GM10847 (cell line): Measurements from ENCODE around the gene ZFYVE19.
A peak's percentile ranks its signal among the peaks of the same experiment; 100 is the strongest.

Experiments used
- POLR2A ChIP-seq: IDR thresholded peaks from 2 replicates; pipeline ENCODE4 v1.6.1; 2011; ENCODE audit not compliant: insufficient read length; ENCODE audit errors: extremely low read depth

The ZFYVE19 gene, protein sequence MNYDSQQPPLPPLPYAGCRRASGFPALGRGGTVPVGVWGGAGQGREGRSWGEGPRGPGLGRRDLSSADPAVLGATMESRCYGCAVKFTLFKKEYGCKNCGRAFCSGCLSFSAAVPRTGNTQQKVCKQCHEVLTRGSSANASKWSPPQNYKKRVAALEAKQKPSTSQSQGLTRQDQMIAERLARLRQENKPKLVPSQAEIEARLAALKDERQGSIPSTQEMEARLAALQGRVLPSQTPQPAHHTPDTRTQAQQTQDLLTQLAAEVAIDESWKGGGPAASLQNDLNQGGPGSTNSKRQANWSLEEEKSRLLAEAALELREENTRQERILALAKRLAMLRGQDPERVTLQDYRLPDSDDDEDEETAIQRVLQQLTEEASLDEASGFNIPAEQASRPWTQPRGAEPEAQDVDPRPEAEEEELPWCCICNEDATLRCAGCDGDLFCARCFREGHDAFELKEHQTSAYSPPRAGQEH

DNA sequence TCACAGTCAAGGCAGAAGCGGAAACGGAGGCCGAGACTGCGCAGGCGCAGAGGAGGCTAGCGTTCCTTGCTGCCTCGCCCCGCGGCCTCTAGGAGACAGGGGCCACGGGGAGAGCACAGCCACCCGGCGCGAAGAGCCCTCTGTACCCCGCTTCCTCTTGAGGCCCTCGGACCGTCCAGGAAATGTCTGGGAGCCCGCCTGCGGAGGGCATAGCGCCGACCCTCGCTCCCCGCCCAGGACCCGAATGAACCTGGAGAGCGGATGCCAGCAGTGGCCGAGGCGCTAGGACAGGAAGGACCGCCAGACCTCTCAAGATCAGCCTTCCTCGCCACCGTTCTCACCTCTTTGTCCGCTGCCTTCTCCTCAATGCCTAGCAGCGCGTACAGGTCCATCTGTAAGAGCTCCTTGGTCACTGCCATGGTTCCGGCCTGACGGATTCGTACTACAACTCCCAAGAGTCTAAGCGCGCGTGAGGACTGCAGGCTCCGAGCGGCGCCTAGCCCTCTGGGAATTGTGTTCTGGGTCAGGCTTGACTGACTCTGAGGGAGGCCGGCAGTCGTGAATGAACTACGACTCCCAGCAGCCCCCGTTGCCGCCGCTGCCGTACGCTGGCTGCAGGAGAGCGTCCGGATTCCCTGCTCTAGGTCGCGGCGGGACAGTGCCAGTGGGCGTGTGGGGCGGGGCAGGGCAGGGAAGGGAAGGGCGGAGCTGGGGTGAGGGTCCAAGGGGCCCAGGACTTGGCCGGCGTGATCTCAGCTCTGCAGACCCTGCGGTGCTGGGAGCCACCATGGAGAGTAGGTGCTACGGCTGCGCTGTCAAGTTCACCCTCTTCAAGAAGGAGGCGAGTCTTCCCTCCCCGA is at the start of gene ZFYVE19, which contains the start of gene DNAJC17:
TSS of gene ZFYVE19 (plus strand) at position 62 of the 860 bp plus-strand sequence. CDS start at position 563, 501 bp downstream.
TSS of gene DNAJC17 (minus strand) at position 446 of the 860 bp plus-strand sequence. CDS start at position 419, 27 bp downstream.
- peak; percentile 81 for TF ChIP-seq POLR2A

DNA sequence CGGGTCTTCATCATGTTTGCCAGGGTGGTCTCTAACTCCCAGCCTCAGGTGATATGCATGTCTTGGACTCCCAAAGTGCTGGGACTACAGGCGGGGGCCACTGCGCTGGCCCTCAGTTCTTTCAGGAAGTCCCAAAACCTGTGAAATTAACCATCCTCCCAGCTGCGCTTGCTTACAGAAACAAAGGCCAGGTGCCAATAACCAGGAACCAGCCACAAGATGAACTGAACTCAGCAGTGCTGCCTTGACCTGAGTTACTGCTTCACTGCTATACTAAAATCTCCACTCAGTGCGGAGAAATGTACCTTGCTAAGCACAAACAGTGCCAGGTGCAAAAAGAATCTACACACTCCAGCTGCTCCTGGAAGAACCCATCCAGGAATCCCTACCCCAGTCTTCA is 46.9 kb upstream of the ZFYVE19 start:
- no peak for TF ChIP-seq POLR2A

DNA sequence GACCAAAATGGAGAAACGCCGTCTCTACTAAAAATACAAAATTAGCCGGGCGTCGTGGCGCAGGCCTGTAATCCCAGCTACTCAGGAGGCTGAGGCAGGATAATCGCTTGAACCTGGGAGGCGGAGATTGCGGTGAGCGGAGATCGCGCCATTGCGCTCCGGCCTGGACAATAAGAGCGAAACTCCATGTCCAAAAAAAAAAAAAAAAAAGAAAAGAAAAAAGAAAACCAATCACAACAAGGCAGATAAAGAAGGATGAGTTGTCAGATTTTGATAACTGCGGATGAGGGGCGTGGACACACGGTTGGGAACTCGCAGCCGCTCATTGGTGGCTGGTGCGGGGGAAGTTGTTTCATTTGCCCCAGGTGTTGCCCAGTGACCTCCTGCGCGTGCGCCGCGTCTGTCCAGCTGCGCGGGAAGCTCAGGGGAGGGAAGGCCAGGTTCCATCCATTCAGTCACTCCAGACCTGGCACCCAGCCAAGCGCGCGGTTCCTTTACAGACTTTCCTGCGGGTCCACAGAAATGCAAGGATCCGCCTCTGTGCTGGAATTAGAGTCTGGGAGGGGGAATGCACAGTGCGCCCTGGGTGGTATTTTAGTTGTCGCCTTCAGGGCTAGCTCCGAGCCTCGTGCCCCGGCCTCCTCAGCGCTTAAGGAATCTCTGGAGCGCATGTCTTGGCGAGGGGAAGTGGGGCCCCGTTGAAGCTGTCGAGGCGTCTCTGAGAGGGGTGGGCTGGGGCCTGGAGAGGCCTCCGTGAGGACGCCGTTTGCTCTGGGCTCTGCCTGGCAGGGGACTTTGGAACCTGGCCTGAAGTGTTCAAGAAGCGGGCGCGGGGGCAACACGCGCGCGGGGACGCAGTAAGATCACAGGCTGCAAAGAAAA is 43.7 kb upstream of the ZFYVE19 start:
- TF ChIP-seq POLR2A: no peak

DNA sequence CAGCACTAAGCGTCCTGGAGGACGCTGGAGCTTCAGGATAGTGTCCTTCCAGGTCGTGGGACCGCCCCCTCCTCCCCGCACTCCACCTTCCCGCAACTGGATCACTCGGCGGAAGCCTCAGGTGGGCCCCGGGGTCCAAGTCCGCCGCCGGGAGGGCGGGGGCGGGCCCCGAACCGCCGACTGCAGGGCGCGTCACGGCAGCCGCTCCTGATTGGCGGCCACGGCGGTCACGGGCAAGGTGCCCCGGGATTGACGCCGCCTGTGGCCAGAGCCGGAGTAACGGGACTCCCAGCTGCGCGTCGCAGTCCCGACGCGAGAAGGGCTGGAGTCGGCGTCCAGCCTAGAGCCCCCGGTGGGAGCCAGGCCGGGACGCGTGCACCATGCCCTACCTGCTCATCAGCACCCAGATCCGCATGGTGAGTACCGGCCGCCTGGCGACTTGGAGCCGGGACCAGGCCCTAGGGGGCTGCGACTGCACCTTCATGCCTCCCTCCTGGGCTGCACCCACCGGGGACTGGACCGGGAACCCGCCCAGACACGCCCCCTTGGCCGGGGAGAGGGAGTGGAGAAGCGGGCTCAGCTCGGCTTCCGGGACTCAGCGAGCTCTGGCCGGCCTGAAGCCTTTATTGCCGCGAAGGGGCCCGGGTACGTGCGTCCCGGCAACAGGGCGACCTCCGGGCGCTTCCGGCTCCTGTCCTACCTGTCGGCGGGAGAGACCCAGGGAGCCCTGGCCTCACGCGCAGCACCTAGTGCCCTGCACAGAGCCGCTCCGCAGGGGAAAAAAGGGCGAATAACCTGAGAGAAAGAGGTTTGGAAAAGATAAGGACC is 42.9 kb upstream of the ZFYVE19 start, which contains the start of gene GCHFR:
TSS of gene GCHFR (plus strand) at position 268 of the 828 bp plus-strand sequence. CDS start at position 381, 113 bp downstream.
- no peak for TF ChIP-seq POLR2A

DNA sequence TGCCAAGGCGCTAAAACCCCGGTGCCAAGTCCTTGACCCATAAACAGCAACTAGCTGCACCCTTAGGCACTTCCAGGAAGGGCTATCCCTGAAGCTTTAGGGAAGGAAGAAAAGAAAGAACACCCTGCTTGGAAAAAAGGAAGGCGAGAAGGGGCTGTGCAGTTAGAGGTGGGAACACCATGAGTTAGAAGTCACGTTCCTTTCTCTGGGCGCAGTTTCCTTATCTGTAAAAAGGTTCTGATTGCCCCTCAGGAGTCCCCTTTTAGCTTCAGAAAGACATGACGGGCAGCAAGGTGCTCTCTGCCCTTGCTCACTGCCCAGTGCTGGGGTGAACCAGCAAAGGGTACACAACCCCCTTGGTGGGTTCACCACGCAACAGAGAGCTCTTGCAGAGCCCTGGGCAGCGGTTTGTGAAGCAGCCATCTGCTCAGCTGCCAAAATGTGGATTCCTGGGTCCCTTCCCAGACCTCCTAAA is 42.2 kb upstream of the ZFYVE19 start:
- no peak for TF ChIP-seq POLR2A

DNA sequence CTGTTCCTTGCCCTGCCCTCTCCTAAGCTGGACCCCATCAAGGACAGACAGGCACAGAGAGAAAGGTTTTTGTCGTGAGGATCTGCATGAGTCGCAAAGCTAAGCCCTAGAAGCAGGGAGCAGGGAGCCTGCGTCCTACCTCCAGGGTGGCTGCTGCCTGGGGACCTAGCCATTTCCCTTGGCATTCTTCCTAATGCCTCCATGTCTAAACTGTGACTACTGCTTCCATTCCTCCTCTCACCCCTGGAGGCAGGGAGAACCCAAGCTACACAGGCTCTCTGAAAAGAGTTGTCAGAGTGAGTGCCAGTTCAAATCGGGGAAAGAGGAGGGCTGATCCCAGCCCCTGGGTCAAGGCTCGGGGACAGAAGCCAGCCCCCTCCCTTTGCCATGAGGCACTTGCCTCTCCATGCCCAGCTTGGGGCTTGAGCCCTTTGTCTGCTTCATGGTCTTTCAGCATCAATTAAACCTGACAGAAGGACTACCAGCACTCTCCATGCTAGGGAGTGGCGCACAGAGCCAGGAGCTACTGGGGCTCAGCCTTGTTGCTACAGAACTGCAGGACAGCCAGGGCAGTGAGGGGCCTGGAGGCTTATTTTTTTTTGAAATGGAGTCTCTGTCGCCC is 40.6 kb upstream of the ZFYVE19 start:
- no peak for TF ChIP-seq POLR2A

DNA sequence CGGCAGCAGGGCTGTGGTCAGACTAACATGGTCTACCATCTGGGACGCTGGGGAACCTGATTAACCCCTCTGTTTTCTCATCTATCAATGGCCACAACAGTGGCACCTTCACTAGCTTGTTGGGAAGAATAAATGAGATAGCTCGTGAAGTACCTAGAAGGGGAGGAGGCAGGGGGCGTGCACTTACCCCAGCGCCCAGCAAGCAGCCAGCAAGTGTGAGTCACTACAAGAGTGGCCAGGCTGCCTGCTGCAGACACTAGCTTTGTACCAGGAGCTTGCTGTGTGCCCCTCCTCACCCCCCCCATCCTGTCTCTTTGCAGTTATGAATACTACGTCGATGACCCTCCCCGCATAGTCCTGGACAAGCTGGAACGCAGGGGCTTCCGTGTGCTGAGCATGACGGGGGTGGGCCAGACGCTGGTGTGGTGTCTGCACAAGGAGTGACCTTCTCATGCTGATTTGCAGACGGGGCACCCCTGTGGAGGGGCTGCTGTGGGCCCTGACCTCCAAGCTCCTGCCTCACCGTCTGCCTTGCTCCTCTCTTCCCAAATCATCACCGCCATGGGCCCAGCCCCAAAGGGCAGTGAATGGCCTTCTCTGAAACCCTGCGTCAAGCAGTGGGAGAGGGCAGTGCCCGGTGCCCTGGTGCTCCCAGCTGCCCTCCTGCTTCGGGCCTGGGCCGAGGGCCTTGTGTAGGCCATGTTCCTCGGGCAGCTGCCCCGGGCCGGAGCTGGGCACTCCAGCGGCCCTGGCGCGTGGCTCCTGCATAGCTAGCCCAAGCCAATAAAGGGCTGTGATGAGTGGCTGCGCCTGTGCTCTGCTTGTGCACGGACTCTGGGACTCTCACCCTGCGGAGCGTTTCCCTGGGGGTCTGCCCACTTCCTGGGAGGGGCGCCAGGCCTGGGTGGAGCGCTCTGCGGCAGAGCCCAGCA is 39.7 kb upstream of the ZFYVE19 start:
- no peak for TF ChIP-seq POLR2A

DNA sequence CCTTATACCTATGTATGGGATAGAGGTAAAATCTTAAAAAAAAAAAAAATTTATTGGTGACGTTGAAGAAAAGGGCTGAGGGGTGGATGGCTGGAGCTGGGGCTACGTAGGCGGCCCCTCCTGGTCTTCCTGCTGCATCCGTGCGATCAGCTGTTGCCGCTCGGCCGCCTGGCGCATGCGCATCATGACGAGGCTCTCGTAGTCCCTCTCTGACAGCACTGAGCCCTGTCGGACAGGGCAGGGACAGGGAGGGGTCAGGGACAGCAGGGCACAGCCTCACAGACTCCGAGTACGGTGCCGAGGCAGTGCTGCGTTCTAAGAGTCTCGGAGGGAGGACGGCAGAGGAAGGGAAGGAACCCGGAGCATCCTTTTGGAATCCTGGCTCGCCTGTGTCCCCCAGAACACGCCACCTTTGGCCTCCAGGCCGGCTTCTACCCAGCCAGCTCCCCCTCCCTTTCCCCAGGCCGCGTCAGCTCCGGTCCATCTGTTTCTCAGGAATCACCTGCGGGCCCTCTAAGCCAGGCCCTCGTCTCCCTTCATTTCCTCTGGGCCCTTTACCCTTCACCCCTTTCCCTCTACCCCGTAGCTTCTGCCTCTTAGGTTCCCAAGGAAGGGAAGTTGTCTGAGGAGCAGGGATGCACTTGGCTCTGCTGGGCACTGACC is 38.9 kb upstream of the ZFYVE19 start:
- TF ChIP-seq POLR2A: no peak

DNA sequence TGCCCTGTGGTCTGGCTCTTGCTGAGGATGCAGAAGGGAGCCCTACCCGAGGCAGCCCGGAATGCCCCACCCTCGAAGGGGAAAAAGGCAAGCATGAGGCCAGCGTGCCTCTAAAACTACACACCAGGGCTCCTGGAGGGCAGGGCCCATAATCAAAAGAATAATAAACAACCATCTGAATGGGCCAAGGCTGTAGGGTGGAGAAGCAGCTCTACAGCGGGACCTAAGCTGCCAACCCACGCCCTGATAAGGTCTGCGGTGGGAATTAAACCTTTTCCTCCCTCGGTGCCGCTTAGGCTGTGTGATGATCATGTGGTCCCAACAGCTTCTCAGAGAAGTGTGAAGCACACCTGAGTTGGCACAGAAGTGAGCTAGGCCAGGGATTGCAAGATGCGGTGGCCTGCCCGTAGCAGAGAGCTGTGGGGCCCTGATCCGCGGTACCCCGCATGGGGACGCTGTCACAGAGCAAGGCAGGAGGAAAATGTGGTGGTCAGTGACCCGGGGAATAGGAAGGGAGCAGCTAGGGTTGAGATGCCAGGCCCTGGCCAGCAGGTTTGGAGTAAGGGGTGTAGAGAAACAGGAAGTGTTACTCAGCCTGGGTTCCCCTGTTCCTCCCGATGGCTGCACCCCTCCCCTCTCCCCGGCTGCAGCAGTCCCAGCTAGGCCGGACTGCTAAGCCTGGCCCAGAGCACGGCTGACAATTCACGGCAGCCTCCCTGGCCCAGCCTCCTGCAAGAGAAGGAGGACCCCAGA is 38.2 kb upstream of the ZFYVE19 start:
- TF ChIP-seq POLR2A: no peak

DNA sequence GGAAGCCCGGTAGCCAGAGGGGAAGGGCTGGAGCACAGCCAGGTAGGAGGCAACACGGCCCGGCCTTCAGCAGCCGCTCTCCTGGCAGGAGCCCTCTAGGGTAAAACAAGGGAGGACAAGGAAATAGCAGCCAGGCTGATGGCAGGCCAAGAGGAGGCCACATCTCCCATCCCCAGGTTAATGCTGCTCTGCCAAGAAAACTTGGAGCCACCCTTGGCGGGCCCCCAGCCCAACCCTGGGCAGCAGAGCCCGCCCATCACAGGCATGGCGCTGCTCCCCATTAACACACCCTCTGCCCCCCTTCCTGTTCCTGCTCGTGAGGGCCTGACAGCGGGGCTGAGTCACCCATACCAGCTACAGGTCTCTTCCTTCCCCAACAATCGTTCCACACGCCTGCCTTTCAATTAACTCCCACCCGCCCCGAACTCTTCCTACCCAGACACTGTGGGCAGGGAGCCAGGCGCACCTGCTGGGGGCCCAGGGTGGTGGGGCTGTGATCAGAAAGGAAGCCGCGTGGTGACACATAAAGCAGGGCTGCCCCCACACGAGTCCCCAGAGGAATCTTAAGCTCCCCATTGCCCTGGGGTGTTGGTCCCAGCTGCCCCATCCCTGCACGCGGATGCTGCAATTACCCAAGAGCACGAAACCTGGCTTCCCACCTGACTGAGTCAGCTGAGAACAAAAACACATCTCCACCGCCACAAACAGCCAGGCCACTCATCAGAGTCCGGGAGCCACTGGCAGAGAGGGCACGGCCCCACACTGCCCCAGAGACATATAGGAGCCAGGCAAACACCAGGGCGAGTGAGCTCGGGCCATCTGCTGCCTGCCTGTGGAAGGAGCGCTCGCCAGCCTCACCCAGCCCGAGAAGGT is 37.4 kb upstream of the ZFYVE19 start, which contains the start of gene C15orf62:
TSS of gene C15orf62 (plus strand) at position 707 of the 873 bp plus-strand sequence. CDS start 516 bp downstream, outside the sequence.
- no peak for TF ChIP-seq POLR2A
